OCI-LY1 (cell line): Measurements from ENCODE around the gene RECQL5.
A peak's percentile ranks its signal among the peaks of the same experiment; 100 is the strongest.
"Not testable (repeated sequence)": the region's sequence is repeated elsewhere in the genome, so short reads cannot be mapped to it uniquely, and the experiment has no call there.

Experiments
- H2AFZ ChIP-seq: fragments of 200-600 bp; sonication (generic), shearing (Covaris generic); 2 replicates; pipeline ENCODE4 v1.6.0; 2014; ENCODE audit warnings: antibody characterized with exemption, mild to moderate bottlenecking, low read length
- H3F3A ChIP-seq: fragments of 200-600 bp; sonication (generic), shearing (Covaris generic); 2 replicates; pipeline ENCODE4 v1.6.0; 2014; ENCODE audit warnings: mild to moderate bottlenecking, antibody characterized with exemption, low read length, moderate library complexity; ENCODE audit not compliant: insufficient read depth
- H3K27ac ChIP-seq: fragments of 200-600 bp; sonication (generic); 2 replicates; pipeline ENCODE4 v1.5.1; 2014; ENCODE audit warnings: low read length, mixed run types, mild to moderate bottlenecking, low read depth; ENCODE audit not compliant: poor library complexity, severe bottlenecking
- H3K27me3 ChIP-seq: fragments of 200-600 bp; sonication (generic); 2 replicates; pipeline ENCODE4 v1.6.0; 2014; ENCODE audit warnings: antibody characterized with exemption, mild to moderate bottlenecking, low read length, moderate library complexity; ENCODE audit not compliant: insufficient read depth
- H3K36me3 ChIP-seq: fragments of 200-600 bp; sonication (generic); 2 replicates; pipeline ENCODE4 v1.6.1; 2014; ENCODE audit warnings: mild to moderate bottlenecking, antibody characterized with exemption, low read length, moderate library complexity, mixed read lengths; ENCODE audit not compliant: insufficient read depth
- H3K4me1 ChIP-seq: fragments of 200-600 bp; sonication (generic); 2 replicates; pipeline ENCODE4 v1.5.1; 2014; ENCODE audit warnings: mild to moderate bottlenecking, low read length, moderate library complexity; ENCODE audit not compliant: insufficient read depth, severe bottlenecking
- H3K4me2 ChIP-seq: fragments of 200-600 bp; sonication (generic), shearing (Covaris generic); 2 replicates; pipeline ENCODE4 v1.6.1; 2014; ENCODE audit warnings: low read length
- H3K4me3 ChIP-seq: fragments of 200-600 bp; sonication (generic); 2 replicates; pipeline ENCODE4 v1.5.1; 2014; ENCODE audit warnings: low read length, low read depth, mild to moderate bottlenecking, mixed read lengths; ENCODE audit not compliant: poor library complexity, severe bottlenecking
- H3K79me2 ChIP-seq: fragments of 200-600 bp; shearing (Covaris generic); 2 replicates; pipeline ENCODE4 v1.6.1; 2016; ENCODE audit warnings: mixed run types, low read length, mixed read lengths; ENCODE audit not compliant: insufficient read depth
- H3K9ac ChIP-seq: fragments of 200-600 bp; sonication (generic), shearing (Covaris generic); 2 replicates; pipeline ENCODE4 v1.6.1; 2014; ENCODE audit warnings: mild to moderate bottlenecking, low read length, mixed read lengths
- H3K9me2 ChIP-seq: fragments of 200-600 bp; sonication (generic), shearing (Covaris generic); 2 replicates; pipeline ENCODE4 v1.6.1; 2014; ENCODE audit warnings: low read depth, mild to moderate bottlenecking, low read length, mixed read lengths
- H3K9me3 ChIP-seq: fragments of 200-600 bp; shearing (Covaris generic); 2 replicates; pipeline ENCODE4 v1.6.1; 2014; ENCODE audit warnings: low read length, mixed read lengths
- H4K20me1 ChIP-seq: fragments of 200-600 bp; sonication (generic), shearing (Covaris generic); 2 replicates; pipeline ENCODE4 v1.6.0; 2016; ENCODE audit warnings: mild to moderate bottlenecking, low read length; ENCODE audit not compliant: insufficient read depth
- EZH2 ChIP-seq: fragments of 200-600 bp; sonication (generic), shearing (Covaris generic); IDR thresholded peaks from 2 replicates; pipeline ENCODE4 v1.8.0; 2017; ENCODE audit warnings: borderline replicate concordance, mixed run types, mild to moderate bottlenecking, antibody characterized with exemption, low read length, moderate library complexity, mixed read lengths
- TF ChIP-seq, protein P1 (sequence below): fragments of 200-600 bp; sonication (generic), shearing (Covaris generic); IDR thresholded peaks from 2 replicates; pipeline ENCODE4 v1.5.1; 2017; ENCODE audit warnings: mild to moderate bottlenecking, antibody characterized with exemption, low read length, moderate library complexity, mixed read lengths

Gene RECQL5

DNA sequence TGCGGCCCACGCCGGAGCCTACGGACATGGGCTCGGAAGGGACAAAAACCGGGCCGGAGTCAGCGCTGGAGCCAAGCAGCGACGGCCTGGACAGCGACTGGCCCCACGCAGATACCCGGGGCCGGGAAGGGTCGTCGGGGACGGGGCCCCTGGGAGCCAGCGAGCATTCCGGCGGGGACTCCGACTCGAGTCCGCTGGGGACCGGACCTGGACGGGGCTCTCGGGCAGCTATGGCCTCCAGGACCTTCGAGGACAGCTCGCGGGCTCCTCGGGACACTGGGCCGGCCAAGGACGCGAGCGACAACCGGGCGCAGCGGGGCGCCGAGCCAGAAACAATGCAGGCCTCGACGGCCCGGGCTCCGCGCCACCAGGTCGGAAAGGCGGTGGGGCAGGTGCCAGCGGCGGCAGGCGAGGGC lies 78.3 kb downstream of the RECQL5 start:
- no peak overlapping the region for H3K27ac ChIP-seq
- no peaks in the 10 kb centered on the region for H3F3A ChIP-seq
- H4K20me1 ChIP-seq, result no peaks in the 10 kb centered on the region
- H3K9ac ChIP-seq, result no peak overlapping the region; the same call in 1 of the 2 replicates
- no peaks in the 10 kb centered on the region for H3K9me3 ChIP-seq
- TF ChIP-seq, protein P1, sequence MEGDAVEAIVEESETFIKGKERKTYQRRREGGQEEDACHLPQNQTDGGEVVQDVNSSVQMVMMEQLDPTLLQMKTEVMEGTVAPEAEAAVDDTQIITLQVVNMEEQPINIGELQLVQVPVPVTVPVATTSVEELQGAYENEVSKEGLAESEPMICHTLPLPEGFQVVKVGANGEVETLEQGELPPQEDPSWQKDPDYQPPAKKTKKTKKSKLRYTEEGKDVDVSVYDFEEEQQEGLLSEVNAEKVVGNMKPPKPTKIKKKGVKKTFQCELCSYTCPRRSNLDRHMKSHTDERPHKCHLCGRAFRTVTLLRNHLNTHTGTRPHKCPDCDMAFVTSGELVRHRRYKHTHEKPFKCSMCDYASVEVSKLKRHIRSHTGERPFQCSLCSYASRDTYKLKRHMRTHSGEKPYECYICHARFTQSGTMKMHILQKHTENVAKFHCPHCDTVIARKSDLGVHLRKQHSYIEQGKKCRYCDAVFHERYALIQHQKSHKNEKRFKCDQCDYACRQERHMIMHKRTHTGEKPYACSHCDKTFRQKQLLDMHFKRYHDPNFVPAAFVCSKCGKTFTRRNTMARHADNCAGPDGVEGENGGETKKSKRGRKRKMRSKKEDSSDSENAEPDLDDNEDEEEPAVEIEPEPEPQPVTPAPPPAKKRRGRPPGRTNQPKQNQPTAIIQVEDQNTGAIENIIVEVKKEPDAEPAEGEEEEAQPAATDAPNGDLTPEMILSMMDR, result no peak
- no peak for TF ChIP-seq EZH2
- H2AFZ ChIP-seq, result no peak overlapping the region
- H3K4me3 ChIP-seq, result peak overlapping the region; percentile 41
- H3K79me2 ChIP-seq, result no peaks in the 10 kb centered on the region
- H3K4me2 ChIP-seq, result peak overlapping the region; percentile 59
- H3K27me3 ChIP-seq, result peaks cover 15% of the 10 kb centered on the region; the same call in 1 of the 2 replicates
- no peaks in the 10 kb centered on the region for H3K36me3 ChIP-seq
- H3K9me2 ChIP-seq, result no peaks in the 10 kb centered on the region
- peaks cover 11% of the 10 kb centered on the region for H3K4me1 ChIP-seq

DNA sequence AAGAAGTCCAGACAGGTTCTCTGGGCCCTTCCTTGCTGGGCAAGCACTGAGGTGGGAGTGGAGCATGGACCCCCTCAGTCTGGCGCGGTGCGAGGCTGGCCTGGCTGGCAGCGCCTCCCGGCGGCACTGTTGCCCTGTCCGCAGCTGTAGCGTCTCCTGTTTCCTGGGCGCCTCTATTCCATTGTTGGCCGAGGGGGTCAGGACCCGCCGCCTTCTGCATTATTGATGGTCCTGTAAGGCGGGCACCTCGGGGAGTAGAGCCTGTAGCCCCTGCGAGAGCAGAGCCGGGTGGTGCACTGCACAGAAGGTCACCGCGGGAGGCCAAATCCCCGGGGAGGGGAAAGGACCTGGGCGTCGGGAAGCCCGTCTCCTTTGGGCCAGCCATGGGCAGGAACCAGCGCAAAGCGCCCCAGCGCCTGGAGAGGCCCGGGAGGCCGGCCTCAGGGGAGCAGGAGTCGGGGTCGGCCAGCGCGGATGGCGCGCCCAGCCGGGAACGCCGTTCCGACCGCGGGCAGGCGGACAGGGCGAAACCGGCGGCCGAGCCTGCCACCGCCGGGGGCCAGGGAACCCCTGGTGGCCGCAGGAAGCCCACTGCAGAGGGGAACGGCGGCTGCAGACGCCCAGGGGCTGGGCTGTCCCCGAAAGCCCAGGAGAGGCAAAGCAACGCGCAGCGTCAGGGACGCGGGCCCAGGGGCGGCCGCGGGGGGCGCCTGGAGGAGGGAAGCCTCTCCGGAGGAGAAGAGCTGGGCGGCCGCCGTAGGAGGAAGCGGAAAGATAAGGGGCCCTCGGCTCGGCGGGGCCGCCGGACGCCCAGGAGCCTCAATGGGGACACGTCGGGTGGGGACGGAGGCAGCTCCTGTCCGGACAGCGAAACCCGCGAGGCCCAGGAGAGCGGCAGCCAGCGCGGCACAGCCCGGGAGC lies 79.0 kb downstream of the RECQL5 start, which contains the start of gene MYO15B:
Gene MYO15B, plus strand, starts transcription at position 126 of the 921 bp plus-strand sequence. Its CDS starts 258 bp downstream, at position 384.
- H3K9me2 ChIP-seq, result no peaks in the 10 kb centered on the region
- H3K9me3 ChIP-seq, result no peaks in the 10 kb centered on the region
- no peak within 1 kb of the TSS for H3K27ac ChIP-seq
- peak within 1 kb of the TSS; percentile 59 for H3K4me2 ChIP-seq
- TF ChIP-seq, protein P1, result no peak
- no peak for TF ChIP-seq EZH2
- H3K4me1 ChIP-seq, result peaks cover 11% of the 10 kb centered on the region
- peaks cover 15% of the 10 kb centered on the region; the same call in 1 of the 2 replicates for H3K27me3 ChIP-seq
- no peak within 1 kb of the TSS; the same call in 1 of the 2 replicates for H3K9ac ChIP-seq
- H2AFZ ChIP-seq, result no peak within 1 kb of the TSS
- H4K20me1 ChIP-seq, result no peaks in the 10 kb centered on the region
- no peaks in the 10 kb centered on the region for H3F3A ChIP-seq
- no peaks in the 10 kb centered on the region for H3K36me3 ChIP-seq
- no peaks in the 10 kb centered on the region for H3K79me2 ChIP-seq
- H3K4me3 ChIP-seq, result peak within 1 kb of the TSS; percentile 41

DNA sequence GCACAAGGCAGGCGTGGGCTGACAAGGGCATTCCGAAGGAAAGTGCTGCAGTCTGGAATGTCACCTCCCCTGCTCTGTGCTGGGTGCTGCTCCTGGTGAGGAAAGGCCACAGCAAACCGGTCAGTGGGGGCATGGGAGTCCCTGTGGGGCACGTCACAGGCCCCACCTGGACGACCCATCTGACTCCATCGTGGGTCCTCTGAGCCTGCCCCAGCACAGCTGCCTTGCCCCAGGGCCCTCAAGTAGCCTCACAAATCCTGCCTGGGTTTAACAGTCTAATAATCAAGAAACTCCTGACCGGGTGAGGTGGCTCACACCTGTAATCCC lies 82.1 kb downstream of the RECQL5 start:
- Histone ChIP-seq H3F3A (no peaks in the 10 kb centered on the region), H3K4me1 (peaks cover 11% of the 10 kb centered on the region), H4K20me1 (no peaks in the 10 kb centered on the region), H2AFZ (no peak overlapping the region), H3K36me3 (no peaks in the 10 kb centered on the region; the same call in 1 of the 2 replicates), H3K27ac (no peak overlapping the region), H3K9ac (no peak overlapping the region), H3K4me3 (no peak overlapping the region), H3K9me2 (no peaks in the 10 kb centered on the region), H3K79me2 (no peaks in the 10 kb centered on the region), H3K9me3 (0 out of 2 replicates have a peak, but pooled peaks cover 2% of the 10 kb centered on the region), H3K27me3 (peaks cover 7% of the 10 kb centered on the region; the same call in 1 of the 2 replicates), H3K4me2 (no peak overlapping the region)
- TF ChIP-seq, protein P1, result no peak
- no peak for TF ChIP-seq EZH2

DNA sequence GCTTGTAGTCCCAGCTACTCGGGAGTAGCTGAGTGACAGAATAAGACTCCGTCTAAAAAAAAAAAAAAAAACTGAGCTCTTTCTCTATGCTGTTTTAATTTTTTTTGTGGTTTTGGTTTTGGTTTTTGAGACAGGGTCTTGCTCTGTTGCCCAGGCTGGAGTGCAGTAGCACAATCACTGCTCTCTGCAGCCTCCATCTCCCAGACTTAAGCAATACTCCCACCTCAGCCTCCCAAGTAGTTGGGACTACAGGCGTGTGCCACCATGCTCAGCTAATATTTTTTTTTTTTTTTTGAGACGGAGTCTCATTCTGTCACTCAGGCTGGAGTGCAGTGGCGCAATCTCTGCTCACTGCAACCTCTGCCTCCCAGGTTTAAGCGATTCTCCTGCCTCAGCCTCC lies 83.8 kb downstream of the RECQL5 start:
- not testable (repeated sequence) for H3K27me3 ChIP-seq, H3K4me3 ChIP-seq, H3K4me1 ChIP-seq, H3K27ac ChIP-seq, H3K4me2 ChIP-seq, H3K36me3 ChIP-seq, H3K9me3 ChIP-seq, H4K20me1 ChIP-seq, H3K9ac ChIP-seq, H3K79me2 ChIP-seq, H3F3A ChIP-seq, H2AFZ ChIP-seq, H3K9me2 ChIP-seq

GRCh38 chr17:75581121-75581725 lies 85.7 kb downstream of the RECQL5 start:
- not testable (repeated sequence) for H3K4me2 ChIP-seq, H3K9me2 ChIP-seq, H3F3A ChIP-seq, H3K9ac ChIP-seq, H2AFZ ChIP-seq, H3K36me3 ChIP-seq, H3K4me1 ChIP-seq, H4K20me1 ChIP-seq, H3K27me3 ChIP-seq, H3K4me3 ChIP-seq, H3K79me2 ChIP-seq, H3K9me3 ChIP-seq, H3K27ac ChIP-seq
